ENCODE data around the gene RBBP5.

GRCh38 chr1:205048382-205048781 lies 73.4 kb downstream of the RBBP5 start:
- TF ChIP-seq POLR2A (IDR thresholded peaks at IDR 0.05; ENCODE audit: low read depth, low read length), result no peak
- no peak for TF ChIP-seq POLR2AphosphoS5 (IDR thresholded peaks at IDR 0.05; ENCODE audit: low read depth, low read length)
- no peak for TF ChIP-seq TAF1 (IDR thresholded peaks at IDR 0.05; ENCODE audit: low read depth, low read length)
- no peak for TF ChIP-seq PAX5 (IDR thresholded peaks at IDR 0.05; ENCODE audit: insufficient read depth, low read length, severe bottlenecking)
- TF ChIP-seq SPI1 (IDR thresholded peaks at IDR 0.05; ENCODE audit: low read depth, low read length), result no peak
